K562 (cell line): ENCODE data around the gene HADHA. TPM values are rescaled to one million over a fixed set of nuclear protein-coding genes. Genes with fewer than 3 reads are reported as not detected.

ENCODE experiments used
- ARID1B ChIP-seq: fragments of 450-650 bp; IDR thresholded peaks from 2 replicates; pipeline ENCODE4 v1.6.1; 2016; ENCODE audit warnings: antibody characterized with exemption, mild to moderate bottlenecking, inconsistent platforms
- CXXC5 ChIP-seq: fragments of 250-450 bp; sonication (Bioruptor Pico); IDR thresholded peaks from 2 replicates; pipeline ENCODE4 v1.8.0; 2022; ENCODE audit warnings: inconsistent platforms, mild to moderate bottlenecking, moderate library complexity
- DDX20 ChIP-seq: fragments of 450-650 bp; IDR thresholded peaks from 2 replicates; pipeline ENCODE4 v1.6.1; 2016; ENCODE audit warnings: missing genetic modification characterization, low read depth, mild to moderate bottlenecking, missing compliant biosample characterization, moderate library complexity
- EGR1 ChIP-seq: fragments of 450-650 bp; conservative IDR thresholded peaks from 2 replicates; pipeline ENCODE4 v1.6.1; 2017; ENCODE audit warnings: mild to moderate bottlenecking
- KDM1A ChIP-seq, 2 experiments: fragments of 450-650 bp; IDR thresholded peaks; 2 replicates each; pipeline ENCODE4 v1.6.1; 2016; ENCODE audit warnings: mild to moderate bottlenecking in 2 of 2
- MAZ ChIP-seq, 2 experiments: fragments of 450-650 bp in 1 of 2; sonication (generic) in 1 of 2; formaldehyde crosslinking; IDR thresholded peaks in 1 of 2; conservative IDR thresholded peaks in 1 of 2; 2 replicates each; pipeline versions ENCODE4 v1.4.0 to v1.5.0; 2020; ENCODE audit warnings: mild to moderate bottlenecking in 1 of 2, missing genetic modification reagents in 1 of 2
- POLR2A ChIP-seq: fragments of 450-650 bp; conservative IDR thresholded peaks from 2 replicates; pipeline ENCODE4 v1.6.1; 2016
- SAFB2 ChIP-seq: fragments of 200-400 bp; formaldehyde crosslinking; IDR thresholded peaks from 2 replicates; pipeline ENCODE4 v1.6.1; 2018; ENCODE audit warnings: borderline replicate concordance, low read length, low read depth, moderate library complexity; ENCODE audit not compliant: severe bottlenecking
- TCF3 ChIP-seq: sonication (generic); formaldehyde crosslinking; IDR thresholded peaks from 2 replicates; pipeline ENCODE4 v1.4.0; 2020; ENCODE audit warnings: mild to moderate bottlenecking, missing genetic modification reagents
- YY1 ChIP-seq, 3 experiments: IDR thresholded peaks; 2 replicates each; pipeline ENCODE4 v1.6.1; 2011; ENCODE audit warnings: low read length in 2 of 3, mild to moderate bottlenecking in 2 of 3, moderate library complexity in 2 of 3, borderline replicate concordance in 1 of 3, control low read depth in 1 of 3, low read depth in 1 of 3; ENCODE audit not compliant: insufficient read depth in 3 of 3, insufficient replicate concordance in 2 of 3, control insufficient read depth in 1 of 3, insufficient read length in 1 of 3; ENCODE audit errors: extremely low read depth in 1 of 3
- ZBED1 ChIP-seq: IDR thresholded peaks from 2 replicates; pipeline ENCODE4 v1.6.1; 2014
- ZBTB7A ChIP-seq: IDR thresholded peaks from 2 replicates; pipeline ENCODE4 v1.6.1; 2011; ENCODE audit warnings: low read depth, mild to moderate bottlenecking, low read length, moderate library complexity, borderline replicate concordance; ENCODE audit not compliant: control insufficient read depth
- ZNF217 ChIP-seq: sonication (generic); formaldehyde crosslinking; IDR thresholded peaks from 2 replicates; pipeline ENCODE4 v1.8.0; 2022; ENCODE audit warnings: mild to moderate bottlenecking, missing genetic modification reagents
- ZNF263 ChIP-seq: sonication (generic); formaldehyde crosslinking; IDR thresholded peaks from 2 replicates; pipeline ENCODE4 v1.8.0; 2022; ENCODE audit warnings: mild to moderate bottlenecking, missing genetic modification reagents, borderline replicate concordance
- ZNF707 ChIP-seq: fragments of 250-450 bp; sonication (Bioruptor Pico); conservative IDR thresholded peaks from 2 replicates; pipeline ENCODE4 v1.8.0; 2022; ENCODE audit warnings: inconsistent platforms, mild to moderate bottlenecking, moderate library complexity
- polyA plus RNA-seq, 8 experiments: library from polyadenylated mRNA; depleted of rRNA in 4 of 8; stranded (reverse) in 5 of 8; unstranded in 3 of 8; fragments of >200 nt; fragmentation: Nextera tagmentation in 2 of 8; fragmentation: Illumina TruSeq in 1 of 8; extraction: Ambion mirVana in 2 of 8; extraction: Trizol in 1 of 8; gene quantifications; 2 replicates each; pipeline versions ENCODE4 v1.2.1 to v1.2.3, GENCODE V29; 2011 to 2014; ENCODE audit warnings: inconsistent platforms in 1 of 8, missing spikeins in 1 of 8
- total RNA-seq, 7 experiments: library from RNA; depleted of rRNA in 6 of 7; stranded (reverse); fragments of >200 nt in 6 of 7; fragmentation: Illumina TruSeq in 2 of 7; extraction: Trizol in 2 of 7; gene quantifications; 2 replicates each; pipeline versions ENCODE4 v1.2.1 to v1.2.3, GENCODE V29; 2011 to 2021; ENCODE audit warnings: low replicate concordance in 1 of 7
- TF ChIP-seq, protein P1 (sequence below): fragments of 450-650 bp; conservative IDR thresholded peaks from 2 replicates; pipeline ENCODE4 v1.6.1; 2016; ENCODE audit warnings: missing genetic modification characterization, low read depth, mild to moderate bottlenecking, control low read depth, missing compliant biosample characterization
- TF ChIP-seq, protein P2 (sequence below): fragments of 250-450 bp; sonication (Bioruptor Pico); IDR thresholded peaks from 2 replicates; pipeline ENCODE4 v1.4.0; 2020; ENCODE audit warnings: mild to moderate bottlenecking, moderate library complexity
- TF ChIP-seq, protein P3 (sequence below): fragments of 250-450 bp; sonication (Bioruptor Pico); IDR thresholded peaks from 2 replicates; pipeline ENCODE4 v1.9.0; 2021; ENCODE audit warnings: mild to moderate bottlenecking, inconsistent platforms

Gene HADHA
- total and polyA plus RNA-seq, 9 of the 15 experiments (the other 6 are each of a cell fraction or from before 2014, with no cell fraction given) = 145 to 326 (median 202) TPM

DNA sequence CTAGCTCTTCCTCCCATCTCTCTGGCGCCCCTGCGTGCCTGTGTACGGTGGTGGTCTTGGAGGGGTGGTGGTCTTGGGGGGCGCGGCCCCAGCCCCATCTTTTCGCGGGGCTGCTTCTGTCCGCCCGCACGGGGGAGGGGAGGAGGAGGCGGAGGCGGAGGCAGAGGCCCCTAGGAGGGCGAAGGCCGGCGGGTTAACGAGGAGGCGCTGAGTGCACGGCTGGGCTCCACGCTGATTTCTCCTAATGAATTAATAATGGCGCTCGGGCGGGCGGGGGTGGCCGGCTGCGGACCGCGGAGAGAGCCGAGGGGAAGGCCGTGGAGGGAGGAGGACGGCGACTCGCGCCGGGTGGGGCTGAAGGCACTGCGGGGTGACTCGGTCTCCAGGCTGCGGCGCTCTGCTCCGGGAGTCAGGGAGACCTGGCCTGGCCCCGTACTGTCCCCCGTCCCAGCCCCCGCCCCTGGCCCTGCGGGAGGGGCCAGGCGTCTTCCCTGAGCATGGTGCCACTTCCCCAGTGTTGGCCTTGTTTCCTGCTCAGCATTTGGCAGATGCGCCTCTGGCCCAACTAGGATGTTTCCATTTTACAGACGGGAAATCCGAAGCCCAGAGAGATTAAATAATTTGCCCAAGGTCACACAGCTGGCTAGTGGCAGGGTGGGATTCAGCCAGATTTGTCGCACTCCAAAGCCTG is 65.5 kb downstream of the HADHA start (continued):
- TF ChIP-seq ZNF707 (CRISPR knock-in tag) (no peak), DDX20 (tag) (no peak), ZBTB7A (peak; percentile 69; the same call in 1 of the 2 replicates), MAZ (CRISPR knock-in tag; conservative IDR thresholded peaks at IDR 0.05 in 1 of 2, IDR thresholded peaks at IDR 0.05 in 1 of 2) (peak in 1 of 2 experiments; percentile 36; a peak in 1 of 4 replicates), EGR1 (peak; percentile 79), ZBED1 (no peak), ZNF263 (peak; percentile 55; the same call in 1 of the 2 replicates), POLR2A (no peak), ARID1B (no peak), CXXC5 (CRISPR knock-in tag) (0 out of 2 replicates have a peak, but pooled peaks have one; percentile 25), ZNF217 (no peak), TCF3 (CRISPR knock-in tag) (no peak), SAFB2 (no peak), KDM1A (IDR thresholded peaks at IDR 0.05) (no peak), YY1 (IDR thresholded peaks at IDR 0.05; ENCODE audit: borderline replicate concordance in 1 of 3, control insufficient read depth in 1 of 3, extremely low read depth in 1 of 3, insufficient read depth in 3 of 3, insufficient read length in 1 of 3, insufficient replicate concordance in 2 of 3, low read depth in 1 of 3, low read length in 2 of 3) (peak in 2 of 3 experiments; percentile 16 to 42)
- TF ChIP-seq, protein P1, sequence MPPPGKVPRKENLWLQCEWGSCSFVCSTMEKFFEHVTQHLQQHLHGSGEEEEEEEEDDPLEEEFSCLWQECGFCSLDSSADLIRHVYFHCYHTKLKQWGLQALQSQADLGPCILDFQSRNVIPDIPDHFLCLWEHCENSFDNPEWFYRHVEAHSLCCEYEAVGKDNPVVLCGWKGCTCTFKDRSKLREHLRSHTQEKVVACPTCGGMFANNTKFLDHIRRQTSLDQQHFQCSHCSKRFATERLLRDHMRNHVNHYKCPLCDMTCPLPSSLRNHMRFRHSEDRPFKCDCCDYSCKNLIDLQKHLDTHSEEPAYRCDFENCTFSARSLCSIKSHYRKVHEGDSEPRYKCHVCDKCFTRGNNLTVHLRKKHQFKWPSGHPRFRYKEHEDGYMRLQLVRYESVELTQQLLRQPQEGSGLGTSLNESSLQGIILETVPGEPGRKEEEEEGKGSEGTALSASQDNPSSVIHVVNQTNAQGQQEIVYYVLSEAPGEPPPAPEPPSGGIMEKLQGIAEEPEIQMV (tag) = peak; percentile 61; the same call in 1 of the 2 replicates
- TF ChIP-seq, protein P2, sequence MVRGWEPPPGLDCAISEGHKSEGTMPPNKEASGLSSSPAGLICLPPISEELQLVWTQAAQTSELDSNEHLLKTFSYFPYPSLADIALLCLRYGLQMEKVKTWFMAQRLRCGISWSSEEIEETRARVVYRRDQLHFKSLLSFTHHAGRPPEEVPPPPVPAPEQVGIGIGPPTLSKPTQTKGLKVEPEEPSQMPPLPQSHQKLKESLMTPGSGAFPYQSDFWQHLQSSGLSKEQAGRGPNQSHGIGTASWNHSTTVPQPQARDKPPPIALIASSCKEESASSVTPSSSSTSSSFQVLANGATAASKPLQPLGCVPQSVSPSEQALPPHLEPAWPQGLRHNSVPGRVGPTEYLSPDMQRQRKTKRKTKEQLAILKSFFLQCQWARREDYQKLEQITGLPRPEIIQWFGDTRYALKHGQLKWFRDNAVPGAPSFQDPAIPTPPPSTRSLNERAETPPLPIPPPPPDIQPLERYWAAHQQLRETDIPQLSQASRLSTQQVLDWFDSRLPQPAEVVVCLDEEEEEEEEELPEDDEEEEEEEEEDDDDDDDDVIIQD (CRISPR knock-in tag) = no peak
- TF ChIP-seq, protein P3, sequence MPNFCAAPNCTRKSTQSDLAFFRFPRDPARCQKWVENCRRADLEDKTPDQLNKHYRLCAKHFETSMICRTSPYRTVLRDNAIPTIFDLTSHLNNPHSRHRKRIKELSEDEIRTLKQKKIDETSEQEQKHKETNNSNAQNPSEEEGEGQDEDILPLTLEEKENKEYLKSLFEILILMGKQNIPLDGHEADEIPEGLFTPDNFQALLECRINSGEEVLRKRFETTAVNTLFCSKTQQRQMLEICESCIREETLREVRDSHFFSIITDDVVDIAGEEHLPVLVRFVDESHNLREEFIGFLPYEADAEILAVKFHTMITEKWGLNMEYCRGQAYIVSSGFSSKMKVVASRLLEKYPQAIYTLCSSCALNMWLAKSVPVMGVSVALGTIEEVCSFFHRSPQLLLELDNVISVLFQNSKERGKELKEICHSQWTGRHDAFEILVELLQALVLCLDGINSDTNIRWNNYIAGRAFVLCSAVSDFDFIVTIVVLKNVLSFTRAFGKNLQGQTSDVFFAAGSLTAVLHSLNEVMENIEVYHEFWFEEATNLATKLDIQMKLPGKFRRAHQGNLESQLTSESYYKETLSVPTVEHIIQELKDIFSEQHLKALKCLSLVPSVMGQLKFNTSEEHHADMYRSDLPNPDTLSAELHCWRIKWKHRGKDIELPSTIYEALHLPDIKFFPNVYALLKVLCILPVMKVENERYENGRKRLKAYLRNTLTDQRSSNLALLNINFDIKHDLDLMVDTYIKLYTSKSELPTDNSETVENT (CRISPR knock-in tag) = no peak
